Measurements from ENCODE around the gene SSB.
"Not testable (repeated sequence)": the region's sequence is repeated elsewhere in the genome, so short reads cannot be mapped to it uniquely, and the experiment has no call there.

The SSB gene

GRCh38 chr2:169759987-169760386 lies 38.7 kb upstream of the SSB start:
- no peak for DNase-seq (ENCODE audit: low read depth)
- TF ChIP-seq CTCF (conservative IDR thresholded peaks at IDR 0.05; ENCODE audit: control insufficient read depth, insufficient read depth, low read depth, low read length): no peak
- no peak overlapping the region for H3K4me3 ChIP-seq (ENCODE audit: control insufficient read depth, low read depth, low read length)

GRCh38 chr2:169760798-169761197 lies 37.9 kb upstream of the SSB start:
- not testable (repeated sequence) for DNase-seq (ENCODE audit: low read depth)

GRCh38 chr2:169761251-169761969 lies 37.3 kb upstream of the SSB start:
- no peak overlapping the region for H3K4me3 ChIP-seq (ENCODE audit: control insufficient read depth, low read depth, low read length)
- DNase-seq (ENCODE audit: low read depth): no peak
- TF ChIP-seq CTCF (conservative IDR thresholded peaks at IDR 0.05; ENCODE audit: control insufficient read depth, insufficient read depth, low read depth, low read length): no peak

More at GRCh38 chr2:169760798-169761197, 37.9 kb upstream of the SSB start:
- not testable (repeated sequence) for H3K4me3 ChIP-seq (ENCODE audit: control insufficient read depth, low read depth, low read length)

DNA sequence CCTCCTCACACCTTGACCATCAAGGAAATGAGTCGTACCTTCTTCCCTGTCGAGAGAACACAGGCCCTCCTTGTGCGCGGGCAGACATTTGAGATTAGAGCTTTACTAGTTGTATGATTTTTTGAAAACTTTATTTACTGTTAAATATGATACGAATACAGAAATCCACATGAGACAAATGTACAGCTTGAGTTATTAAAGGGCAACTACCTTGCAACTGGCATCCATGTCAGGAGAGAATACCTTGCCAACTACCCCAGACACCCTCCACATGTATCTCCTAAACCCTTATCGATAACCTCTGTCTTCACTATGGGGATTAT lies 36.7 kb upstream of the SSB start:
- no peak overlapping the region for H3K4me3 ChIP-seq (ENCODE audit: control insufficient read depth, low read depth, low read length)
- TF ChIP-seq CTCF (conservative IDR thresholded peaks at IDR 0.05; ENCODE audit: control insufficient read depth, insufficient read depth, low read depth, low read length): no peak
- DNase-seq (ENCODE audit: low read depth): no peak

GRCh38 chr2:169765523-169765922 lies 33.1 kb upstream of the SSB start:
- H3K4me3 ChIP-seq (ENCODE audit: control insufficient read depth, low read depth, low read length): no peak overlapping the region
- DNase-seq (ENCODE audit: low read depth): peak; percentile 54
- no peak for TF ChIP-seq CTCF (conservative IDR thresholded peaks at IDR 0.05; ENCODE audit: control insufficient read depth, insufficient read depth, low read depth, low read length)

- no peak overlapping the region for H3K4me3 ChIP-seq (ENCODE audit: control insufficient read depth, low read depth, low read length)
- DNase-seq (ENCODE audit: low read depth): peak; percentile 71
- peak; percentile 77 for TF ChIP-seq CTCF (conservative IDR thresholded peaks at IDR 0.05; ENCODE audit: control insufficient read depth, insufficient read depth, low read depth, low read length)
Observed at GRCh38 chr2:169767243-169767888, 31.3 kb upstream of the SSB start.

DNA sequence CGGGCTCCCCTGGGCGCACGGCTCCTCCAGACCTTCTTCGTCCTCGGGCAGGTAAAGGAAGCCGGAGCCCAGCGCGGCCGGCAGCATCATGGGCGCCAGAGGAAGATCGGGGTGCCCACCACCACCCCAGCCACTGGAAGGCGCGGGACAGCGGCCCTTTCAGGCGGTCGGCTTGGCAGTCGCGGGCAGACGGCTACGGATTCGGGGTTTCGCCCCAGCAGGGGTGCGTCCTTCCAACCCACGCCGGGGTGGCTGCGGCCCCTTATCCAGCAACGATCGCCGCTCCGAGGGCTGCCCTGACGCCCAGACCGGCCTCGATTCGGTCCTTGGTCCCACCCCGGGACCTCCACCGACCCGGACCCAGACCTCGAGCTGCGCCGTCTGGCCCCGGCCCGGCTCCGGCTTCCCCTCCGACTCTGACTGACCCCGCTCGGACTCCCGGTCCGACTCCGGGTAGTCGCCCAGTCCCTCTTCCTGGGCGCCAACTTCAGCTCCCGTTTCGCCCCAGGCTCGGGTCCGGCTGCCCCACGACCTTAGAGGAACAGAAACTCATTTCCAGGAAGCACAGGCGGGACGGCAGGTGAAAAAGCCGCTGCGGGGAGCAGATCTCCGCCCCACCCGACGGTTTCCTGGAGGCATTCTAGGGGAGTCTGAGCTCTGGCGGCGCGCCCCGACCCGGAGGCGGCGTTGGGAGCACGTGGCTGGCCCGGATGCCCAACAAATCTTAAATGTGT lies 30.2 kb upstream of the SSB start:
- H3K4me3 ChIP-seq (ENCODE audit: control insufficient read depth, low read depth, low read length): peak overlapping the region; percentile 37
- no peak for DNase-seq (ENCODE audit: low read depth)
- no peak for TF ChIP-seq CTCF (conservative IDR thresholded peaks at IDR 0.05; ENCODE audit: control insufficient read depth, insufficient read depth, low read depth, low read length)
